Hepatic stellate cell (primary cell): ENCODE data around the gene ALPG.
"Not testable (repeated sequence)": the region's sequence is repeated elsewhere in the genome, so short reads cannot be mapped to it uniquely, and the experiment has no call there.

Source experiments
- DNase-seq: peaks from one replicate; pipeline ENCODE4 v3.0.0; 2011; ENCODE audit warnings: low spot score

The ALPG gene

GRCh38 chr2:232398293-232399034 is 8.2 kb upstream of the ALPG start:
- no peak for DNase-seq

GRCh38 chr2:232400256-232401015 is 6.2 kb upstream of the ALPG start:
- no peak for DNase-seq

- DNase-seq = no peak
Measured at GRCh38 chr2:232402518-232402917, 4.1 kb upstream of the ALPG start.

- DNase-seq = no peak
Measured at GRCh38 chr2:232405943-232406510, 617 bp upstream of the ALPG start.

- DNase-seq = not testable (repeated sequence)
Measured at GRCh38 chr2:232407428-232408150, 945 bp downstream of the ALPG start.

- DNase-seq = not testable (repeated sequence)
Measured at GRCh38 chr2:232408269-232408668, 1.6 kb downstream of the ALPG start.

- not testable (repeated sequence) for DNase-seq
Measured at GRCh38 chr2:232409617-232410016, 3.0 kb downstream of the ALPG start.

GRCh38 chr2:232410238-232410900 is 3.7 kb downstream of the ALPG start:
- DNase-seq = no peak

GRCh38 chr2:232411901-232412629 is 5.4 kb downstream of the ALPG start:
- DNase-seq = no peak

- no peak for DNase-seq
Measured at GRCh38 chr2:232412986-232413385, 6.3 kb downstream of the ALPG start.

GRCh38 chr2:232415138-232415690 is 8.6 kb downstream of the ALPG start:
- DNase-seq = no peak

GRCh38 chr2:232415736-232416520 is 9.3 kb downstream of the ALPG start:
- DNase-seq = no peak

- no peak for DNase-seq
Measured at GRCh38 chr2:232416521-232417470, 10.2 kb downstream of the ALPG start.

GRCh38 chr2:232417489-232417888 is 10.8 kb downstream of the ALPG start:
- no peak for DNase-seq

GRCh38 chr2:232418056-232418455 is 11.4 kb downstream of the ALPG start:
- no peak for DNase-seq

- no peak for DNase-seq
Measured at GRCh38 chr2:232418466-232419244, 12.0 kb downstream of the ALPG start.

- DNase-seq = no peak
Measured at GRCh38 chr2:232419245-232420072, 12.8 kb downstream of the ALPG start.
